IMR-90 (cell line): Measurements from ENCODE around the gene SURF2. TPM values are rescaled to one million over a fixed set of nuclear protein-coding genes. Genes with fewer than 3 reads are reported as not detected.

Source experiments
- ATAC-seq: fragments of 200-7000 bp; cut with Tn5 transposase; 2 replicates; pipeline ENCODE4 v1.9.1; 2020; ENCODE audit warnings: low read depth, mild to moderate bottlenecking, moderate library complexity
- BruUV-seq: library from RNA; stranded (reverse); fragments of 400-500 nt; replicated peaks from 2 replicates; lab custom pipeline; 2021; lab: Mats Ljungman, UMichigan
- CTCF ChIA-PET: fragments of 300-600 bp; formaldehyde crosslinking; extraction: SDS; loops from one replicate; lab custom pipeline; 2021; ENCODE audit warnings: antibody characterized with exemption; lab: Yijun Ruan, JAX
- POLR2A ChIA-PET: fragments of 300-600 bp; sonication (Branson Sonifier 250); formaldehyde crosslinking; loops from one replicate; lab custom pipeline; 2022; ENCODE audit warnings: antibody characterized with exemption; ENCODE audit not compliant: unreplicated experiment; lab: Charles Lee
- DNase-seq: peaks from one replicate; pipeline ENCODE4 v3.0.0; 2013
- H2AFZ ChIP-seq: replicated peaks from 2 replicates; pipeline ENCODE3; 2013; ENCODE audit warnings: low read length, mild to moderate bottlenecking; ENCODE audit not compliant: poor library complexity
- H2AK5ac ChIP-seq: 2 replicates; pipeline ENCODE4 v1.6.1; 2013; ENCODE audit warnings: low read depth, low read length, inconsistent platforms
- H2AK9ac ChIP-seq: replicated peaks from 2 replicates; pipeline ENCODE3; 2013; ENCODE audit warnings: mild to moderate bottlenecking, low read depth, low read length, moderate library complexity; ENCODE audit not compliant: poor library complexity
- H2BK120ac ChIP-seq: 2 replicates; pipeline ENCODE4 v1.6.1; 2013; ENCODE audit warnings: low read depth, low read length, inconsistent platforms
- H2BK15ac ChIP-seq: 3 replicates; pipeline ENCODE4 v1.6.1; 2013; ENCODE audit warnings: low read depth, low read length, inconsistent platforms
- H2BK20ac ChIP-seq: 2 replicates; pipeline ENCODE4 v1.6.1; 2013; ENCODE audit warnings: low read depth, mild to moderate bottlenecking, inconsistent platforms, low read length, moderate library complexity
- H2BK5ac ChIP-seq: 2 replicates; pipeline ENCODE4 v1.6.1; 2013; ENCODE audit warnings: mild to moderate bottlenecking, low read depth, low read length, inconsistent platforms; ENCODE audit not compliant: poor library complexity, severe bottlenecking
- H3K14ac ChIP-seq: replicated peaks from 2 replicates; pipeline ENCODE4 v1.6.1; 2013; ENCODE audit warnings: low read depth, low read length, inconsistent platforms
- H3K18ac ChIP-seq: 2 replicates; pipeline ENCODE4 v1.6.1; 2013; ENCODE audit warnings: low read depth, low read length, control low read depth
- H3K23ac ChIP-seq: 2 replicates; pipeline ENCODE4 v1.6.1; 2013; ENCODE audit warnings: low read depth, low read length, inconsistent platforms
- H3K27ac ChIP-seq: 2 replicates; pipeline ENCODE4 v1.5.1; 2013; ENCODE audit warnings: mild to moderate bottlenecking, control low read depth, low read length; ENCODE audit not compliant: insufficient read depth
- H3K27me3 ChIP-seq: 2 replicates; pipeline ENCODE4 v1.6.1; 2013; ENCODE audit warnings: low read length; ENCODE audit not compliant: control insufficient read depth, insufficient read depth
- H3K36me3 ChIP-seq: 2 replicates; pipeline ENCODE4 v1.6.1; 2013; ENCODE audit warnings: low read length, mixed read lengths; ENCODE audit not compliant: control insufficient read depth, insufficient read depth
- H3K4ac ChIP-seq: 2 replicates; pipeline ENCODE4 v1.6.1; 2013; ENCODE audit warnings: low read depth, low read length, inconsistent platforms
- H3K4me1 ChIP-seq: 2 replicates; pipeline ENCODE4 v1.6.1; 2013; ENCODE audit warnings: low read length, mixed read lengths; ENCODE audit not compliant: control insufficient read depth, insufficient read depth
- H3K4me2 ChIP-seq: 2 replicates; pipeline ENCODE4 v1.6.1; 2013; ENCODE audit warnings: low read depth, mild to moderate bottlenecking, control low read depth, low read length, moderate library complexity
- H3K4me3 ChIP-seq: 2 replicates; pipeline ENCODE4 v1.5.1; 2013; ENCODE audit warnings: low read depth, mild to moderate bottlenecking, control low read depth, low read length, moderate library complexity; ENCODE audit not compliant: insufficient read depth
- H3K56ac ChIP-seq: 2 replicates; pipeline ENCODE4 v1.6.1; 2013; ENCODE audit warnings: low read length, inconsistent platforms; ENCODE audit not compliant: insufficient read depth; ENCODE audit errors: extremely low read depth
- H3K79me1 ChIP-seq, 2 experiments: 2 replicates each; pipeline ENCODE4 v1.6.1; 2013; ENCODE audit warnings: low read length in 2 of 2, inconsistent platforms in 1 of 2, low read depth in 1 of 2
- H3K9ac ChIP-seq: 2 replicates; pipeline ENCODE4 v1.6.1; 2013; ENCODE audit warnings: low read depth, low read length, control low read depth
- H3K9me1 ChIP-seq: 2 replicates; pipeline ENCODE4 v1.6.1; 2013; ENCODE audit warnings: low read length, inconsistent platforms; ENCODE audit not compliant: insufficient read depth
- H3K9me3 ChIP-seq: 2 replicates; pipeline ENCODE4 v1.6.1; 2013; ENCODE audit warnings: low read length; ENCODE audit not compliant: control insufficient read depth, insufficient read depth
- H4K20me1 ChIP-seq: 2 replicates; pipeline ENCODE4 v1.6.1; 2013; ENCODE audit warnings: low read length, inconsistent platforms; ENCODE audit not compliant: insufficient read depth
- H4K5ac ChIP-seq: 2 replicates; pipeline ENCODE4 v1.6.1; 2013; ENCODE audit warnings: mild to moderate bottlenecking, low read depth, low read length, control low read depth
- H4K8ac ChIP-seq, 2 experiments: 2 replicates each; pipeline ENCODE4 v1.6.1; 2013; ENCODE audit warnings: low read depth in 2 of 2, low read length in 2 of 2, control low read depth in 1 of 2, inconsistent platforms in 1 of 2
- H4K91ac ChIP-seq: 2 replicates; pipeline ENCODE4 v1.6.1; 2013; ENCODE audit warnings: low read depth, low read length, inconsistent platforms; ENCODE audit not compliant: insufficient read depth
- CEBPB ChIP-seq: IDR thresholded peaks from 2 replicates; pipeline ENCODE4 v1.6.1; 2012; ENCODE audit warnings: low read depth, low read length, improper control_type of control experiment
- RFX5 ChIP-seq: IDR thresholded peaks from 2 replicates; pipeline ENCODE4 v1.8.0; 2012; ENCODE audit warnings: low read depth, mild to moderate bottlenecking, low read length, moderate library complexity
- WGBS, 2 experiments: methylation state at CpG; one replicate each; pipeline versions ENCODE4 v1.1.5 to v1.1.7; 2013; ENCODE audit warnings: missing lambda C conversion rate in 2 of 2; ENCODE audit not compliant: insufficient read length in 1 of 2; ENCODE audit errors: extremely low coverage in 2 of 2; 5-methylcytosine and 5-hydroxymethylcytosine counted together
- dilution Hi-C: fragments of 300-500 bp; cut with HindIII; formaldehyde crosslinking; loops from one replicate; pipeline ENCODE4 v1.14.3; 2018; ENCODE audit warnings: low sequenced_read_pairs; ENCODE audit not compliant: unreplicated experiment
- in situ Hi-C: fragments of 300-500 bp; cut with MboI; formaldehyde crosslinking; loops from 3 replicates; pipeline ENCODE4 v1.14.3; 2019; ENCODE audit warnings: low sequenced_read_pairs, inconsistent platforms, mixed read lengths
- intact Hi-C: fragments of 100-400 bp; cut with micrococcal nuclease; formaldehyde crosslinking; loops from 2 replicates; pipeline ENCODE4 v1.10.0; 2022
- polyA plus RNA-seq, 3 experiments: library from polyadenylated mRNA; depleted of rRNA; stranded (reverse); fragments of >200 nt; gene quantifications; 2 replicates each; pipeline ENCODE4 v1.2.3, GENCODE V29; 2012; ENCODE audit warnings: low replicate concordance in 1 of 3
- total RNA-seq: library from RNA; depleted of rRNA; stranded (reverse); fragments of >200 nt; gene quantifications from 2 replicates; pipeline ENCODE4 v1.2.3, GENCODE V29; 2012

SURF2 gene
- total and polyA plus RNA-seq, 2 of the 4 experiments (the other 2 are of a cell fraction): 9.9 to 16.3 TPM

DNA sequence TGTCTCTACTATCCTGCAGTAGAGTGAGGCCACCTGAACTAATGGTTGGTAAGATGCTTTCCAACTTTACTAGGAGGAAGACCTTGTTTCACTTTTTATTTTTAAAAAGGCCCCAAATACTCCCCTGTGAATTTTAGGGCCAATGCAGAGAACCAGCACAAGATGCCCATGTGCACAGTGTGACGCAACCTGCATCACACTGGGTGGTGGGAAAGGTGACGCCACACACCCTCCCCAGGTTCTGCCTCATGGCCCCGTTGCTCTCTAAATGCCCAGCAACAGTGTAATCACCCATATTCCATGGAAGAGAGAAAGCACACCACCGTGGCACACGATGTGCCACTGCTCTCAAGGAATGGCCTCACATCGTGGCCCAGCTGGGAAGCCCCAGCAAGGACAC is 13.1 kb downstream of the SURF2 start:
- Histone ChIP-seq H3K79me1 (peaks cover 22 to 68% of the 10 kb centered on the region in 2 experiments), H4K20me1 (peaks cover 98% of the 10 kb centered on the region), H3K4me2 (no peak overlapping the region), H2BK120ac (no peak overlapping the region), H2AK9ac (no peak overlapping the region), H3K23ac (no peak overlapping the region), H3K27me3 (no peaks in the 10 kb centered on the region), H2AFZ (no peak overlapping the region), H4K5ac (no peak overlapping the region), H4K91ac (no peak overlapping the region), H3K56ac (no peak overlapping the region), H2AK5ac (no peak overlapping the region), H3K27ac (no peak overlapping the region), H3K4me3 (no peak overlapping the region), H3K36me3 (peaks cover 76% of the 10 kb centered on the region), H3K9me1 (peaks cover 32% of the 10 kb centered on the region), H2BK15ac (no peak overlapping the region), H3K18ac (no peak overlapping the region), H4K8ac (no peak overlapping the region), H2BK20ac (no peak overlapping the region), H3K4me1 (peaks cover 12% of the 10 kb centered on the region), H3K14ac (no peak overlapping the region), H3K4ac (no peak overlapping the region), H3K9ac (no peak overlapping the region), H2BK5ac (no peak overlapping the region), H3K9me3 (no peaks in the 10 kb centered on the region)
- ChIA-PET CTCF (no interaction called here), POLR2A (no interaction called here)
- BruUV-seq: no TSS peak
- in situ Hi-C loops (no loop called here), dilution Hi-C loops (no loop called here), intact Hi-C loops (no loop called here)
- ATAC-seq: no peak
- no peak for DNase-seq
- WGBS, 2 experiments: 97% methylated on average over 3 of the region's 6 CpGs; no CpG with 5 or more reads in 1 of the 2 experiments
- TF ChIP-seq CEBPB (peak; percentile 66), RFX5 (no peak)
